GM12892 (cell line): ENCODE results near the gene NDUFA3.

Experiments
- POLR2A ChIP-seq: IDR thresholded peaks from 2 replicates; pipeline ENCODE4 v1.6.1; 2011; ENCODE audit warnings: low read depth, low read length, control low read depth
- POLR2AphosphoS5 ChIP-seq: IDR thresholded peaks from 2 replicates; pipeline ENCODE4 v1.6.1; 2011; ENCODE audit warnings: low read depth, low read length, control low read depth
- TAF1 ChIP-seq: IDR thresholded peaks from 2 replicates; pipeline ENCODE4 v1.6.1; 2011; ENCODE audit warnings: low read depth, mild to moderate bottlenecking, control low read depth, low read length, borderline replicate concordance

GRCh38 chr19:54148158-54148557, 45.5 kb downstream of the NDUFA3 start:
- TF ChIP-seq POLR2AphosphoS5 (no peak), POLR2A (no peak), TAF1 (no peak)
